Astrocyte (in vitro differentiated cells and primary cell): ENCODE data around the gene FYN. TPM values are rescaled to one million over a fixed set of nuclear protein-coding genes. Genes with fewer than 3 reads are reported as not detected.
"Not testable (repeated sequence)": the region's sequence is repeated elsewhere in the genome, so short reads cannot be mapped to it uniquely, and the experiment has no call there.

Experiments
- DNase-seq: peaks from one replicate; pipeline ENCODE4 v3.0.0-alpha.2; 2010; ENCODE audit warnings: low read depth
- FAIRE-seq: peaks from 2 replicates; lab custom pipeline; 2011; peaks lifted over from hg19 to GRCh38; lab: Jason Lieb, UNC
- H2AFZ ChIP-seq: 2 replicates; pipeline ENCODE4 v1.6.0; 2012; ENCODE audit warnings: low read depth, low read length, inconsistent platforms
- H3K27ac ChIP-seq: 2 replicates; pipeline ENCODE4 v1.5.1; 2011; ENCODE audit warnings: low read depth, low read length, inconsistent platforms
- H3K27me3 ChIP-seq: 2 replicates; pipeline ENCODE4 v1.6.0; 2011; ENCODE audit warnings: low read length, inconsistent platforms; ENCODE audit not compliant: insufficient read depth
- H3K36me3 ChIP-seq: 2 replicates; pipeline ENCODE4 v1.5.1; 2011; ENCODE audit warnings: low read length, inconsistent platforms; ENCODE audit not compliant: insufficient read depth
- H3K4me1 ChIP-seq: 2 replicates; pipeline ENCODE4 v1.5.1; 2011; ENCODE audit warnings: low read length, inconsistent platforms; ENCODE audit not compliant: insufficient read depth
- H3K4me2 ChIP-seq: 2 replicates; pipeline ENCODE4 v1.6.0; 2012; ENCODE audit warnings: low read length, inconsistent platforms
- H3K4me3 ChIP-seq: 2 replicates; pipeline ENCODE4 v1.5.1; 2011; ENCODE audit warnings: low read depth, mild to moderate bottlenecking, low read length, inconsistent platforms; ENCODE audit not compliant: insufficient read depth
- H3K79me2 ChIP-seq: 2 replicates; pipeline ENCODE4 v1.6.0; 2012; ENCODE audit warnings: mild to moderate bottlenecking, low read length, inconsistent platforms; ENCODE audit not compliant: insufficient read depth
- H3K9ac ChIP-seq: 2 replicates; pipeline ENCODE4 v1.6.0; 2012; ENCODE audit warnings: mild to moderate bottlenecking, low read length, inconsistent platforms
- H3K9me3 ChIP-seq: 2 replicates; pipeline ENCODE4 v1.5.1; 2012; ENCODE audit warnings: low read depth, mild to moderate bottlenecking, low read length, inconsistent platforms; ENCODE audit not compliant: insufficient read depth
- H4K20me1 ChIP-seq: 2 replicates; pipeline ENCODE4 v1.6.0; 2012; ENCODE audit warnings: low read length, inconsistent platforms; ENCODE audit not compliant: insufficient read depth
- H3K27ac Mint-ChIP-seq: one replicate; pipeline ENCODE4 v1.8.0; 2021; ENCODE audit warnings: mild to moderate bottlenecking, mixed read lengths; ENCODE audit not compliant: unreplicated experiment
- H3K27me3 Mint-ChIP-seq: one replicate; pipeline ENCODE4 v1.8.0; 2021; ENCODE audit warnings: low read depth, mixed read lengths; ENCODE audit not compliant: unreplicated experiment
- H3K36me3 Mint-ChIP-seq: one replicate; pipeline ENCODE4 v1.8.0; 2021; ENCODE audit warnings: low read depth, mixed read lengths; ENCODE audit not compliant: unreplicated experiment
- H3K4me1 Mint-ChIP-seq: one replicate; pipeline ENCODE4 v1.8.0; 2021; ENCODE audit warnings: low read depth, mixed read lengths; ENCODE audit not compliant: unreplicated experiment
- H3K4me3 Mint-ChIP-seq: one replicate; pipeline ENCODE4 v1.8.0; 2021; ENCODE audit warnings: mild to moderate bottlenecking, moderate library complexity, mixed read lengths; ENCODE audit not compliant: unreplicated experiment
- H3K9me3 Mint-ChIP-seq: one replicate; pipeline ENCODE4 v1.8.0; 2021; ENCODE audit warnings: mild to moderate bottlenecking, mixed read lengths; ENCODE audit not compliant: unreplicated experiment
- EZH2 ChIP-seq: IDR thresholded peaks from 2 replicates; pipeline ENCODE4 v1.6.1; 2012; ENCODE audit warnings: mild to moderate bottlenecking, low read length, inconsistent platforms; ENCODE audit not compliant: insufficient read depth
- total RNA-seq: library from RNA; stranded (reverse); gene quantifications from 2 replicates; pipeline ENCODE4 v1.2.1, GENCODE V29; 2021
- TF ChIP-seq, protein P1 (sequence below): IDR thresholded peaks from 2 replicates; pipeline ENCODE4 v1.5.1; 2011; ENCODE audit warnings: low read depth, mild to moderate bottlenecking, inconsistent platforms, low read length, moderate library complexity; ENCODE audit not compliant: insufficient read depth

The FYN gene
- total RNA-seq, 1 donor from 2014 or later = 167 TPM

- peaks cover 9% of the 10 kb centered on the region for H3K4me1 ChIP-seq
- no peak for DNase-seq
- Mint-ChIP-seq H3K4me1 (peaks cover 41% of the 10 kb centered on the region), H3K27ac (no peak overlapping the region), H3K27me3 (no peaks in the 10 kb centered on the region), H3K9me3 (no peaks in the 10 kb centered on the region), H3K4me3 (no peak overlapping the region), H3K36me3 (no peaks in the 10 kb centered on the region)
- no peaks in the 10 kb centered on the region for H3K9me3 ChIP-seq
- H3K36me3 ChIP-seq = no peaks in the 10 kb centered on the region
- FAIRE-seq = no peak
- no peak overlapping the region for H3K27ac ChIP-seq
- H3K79me2 ChIP-seq = peaks cover 70% of the 10 kb centered on the region
- H3K4me2 ChIP-seq = no peak overlapping the region
- no peak overlapping the region for H3K4me3 ChIP-seq
- no peaks in the 10 kb centered on the region for H3K27me3 ChIP-seq
- H4K20me1 ChIP-seq = peaks cover 30% of the 10 kb centered on the region
- no peak overlapping the region for H2AFZ ChIP-seq
- H3K9ac ChIP-seq = no peak overlapping the region
- TF ChIP-seq, protein P1, sequence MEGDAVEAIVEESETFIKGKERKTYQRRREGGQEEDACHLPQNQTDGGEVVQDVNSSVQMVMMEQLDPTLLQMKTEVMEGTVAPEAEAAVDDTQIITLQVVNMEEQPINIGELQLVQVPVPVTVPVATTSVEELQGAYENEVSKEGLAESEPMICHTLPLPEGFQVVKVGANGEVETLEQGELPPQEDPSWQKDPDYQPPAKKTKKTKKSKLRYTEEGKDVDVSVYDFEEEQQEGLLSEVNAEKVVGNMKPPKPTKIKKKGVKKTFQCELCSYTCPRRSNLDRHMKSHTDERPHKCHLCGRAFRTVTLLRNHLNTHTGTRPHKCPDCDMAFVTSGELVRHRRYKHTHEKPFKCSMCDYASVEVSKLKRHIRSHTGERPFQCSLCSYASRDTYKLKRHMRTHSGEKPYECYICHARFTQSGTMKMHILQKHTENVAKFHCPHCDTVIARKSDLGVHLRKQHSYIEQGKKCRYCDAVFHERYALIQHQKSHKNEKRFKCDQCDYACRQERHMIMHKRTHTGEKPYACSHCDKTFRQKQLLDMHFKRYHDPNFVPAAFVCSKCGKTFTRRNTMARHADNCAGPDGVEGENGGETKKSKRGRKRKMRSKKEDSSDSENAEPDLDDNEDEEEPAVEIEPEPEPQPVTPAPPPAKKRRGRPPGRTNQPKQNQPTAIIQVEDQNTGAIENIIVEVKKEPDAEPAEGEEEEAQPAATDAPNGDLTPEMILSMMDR = no peak
- no peak for TF ChIP-seq EZH2
Observed at GRCh38 chr6:111789598-111789997, 83.7 kb downstream of the FYN start.

GRCh38 chr6:111788379-111789276 is 84.6 kb downstream of the FYN start:
- H3K9me3 Mint-ChIP-seq = no peaks in the 10 kb centered on the region
- H3K9me3 ChIP-seq = no peaks in the 10 kb centered on the region
- H2AFZ ChIP-seq = no peak overlapping the region
- H3K4me3 Mint-ChIP-seq = no peak overlapping the region
- H3K4me1 ChIP-seq = peaks cover 14% of the 10 kb centered on the region
- peaks cover 35% of the 10 kb centered on the region for H4K20me1 ChIP-seq
- H3K27me3 Mint-ChIP-seq = no peaks in the 10 kb centered on the region
- H3K27ac Mint-ChIP-seq = no peak overlapping the region
- no peak overlapping the region for H3K27ac ChIP-seq
- no peak for FAIRE-seq
- H3K36me3 ChIP-seq = no peaks in the 10 kb centered on the region
- H3K4me2 ChIP-seq = no peak overlapping the region
- peaks cover 42% of the 10 kb centered on the region for H3K4me1 Mint-ChIP-seq
- no peaks in the 10 kb centered on the region for H3K27me3 ChIP-seq
- H3K4me3 ChIP-seq = no peak overlapping the region
- no peak overlapping the region for H3K9ac ChIP-seq
- peaks cover 2% of the 10 kb centered on the region for H3K36me3 Mint-ChIP-seq
- TF ChIP-seq, protein P1 = no peak
- no peak for TF ChIP-seq EZH2
- peaks cover 67% of the 10 kb centered on the region for H3K79me2 ChIP-seq
- DNase-seq = no peak

GRCh38 chr6:111786151-111786550 is 87.1 kb downstream of the FYN start:
- not testable (repeated sequence) for H3K36me3 Mint-ChIP-seq, FAIRE-seq

More at GRCh38 chr6:111786151-111786550, 87.1 kb downstream of the FYN start:
- not testable (repeated sequence) for H3K4me3 ChIP-seq, H2AFZ ChIP-seq, H3K27me3 Mint-ChIP-seq, H3K9me3 Mint-ChIP-seq, H3K9ac ChIP-seq, H3K4me3 Mint-ChIP-seq, DNase-seq, H3K9me3 ChIP-seq, H3K36me3 ChIP-seq, H3K4me2 ChIP-seq, H3K27ac ChIP-seq, H3K27ac Mint-ChIP-seq, H3K27me3 ChIP-seq
- peaks cover 67% of the 10 kb centered on the region for H3K79me2 ChIP-seq
- H3K4me1 ChIP-seq = peaks cover 11% of the 10 kb centered on the region
- H3K4me1 Mint-ChIP-seq = peaks cover 31% of the 10 kb centered on the region
- H4K20me1 ChIP-seq = peaks cover 45% of the 10 kb centered on the region
